ENCODE data around the gene RALGAPA2.

DNA sequence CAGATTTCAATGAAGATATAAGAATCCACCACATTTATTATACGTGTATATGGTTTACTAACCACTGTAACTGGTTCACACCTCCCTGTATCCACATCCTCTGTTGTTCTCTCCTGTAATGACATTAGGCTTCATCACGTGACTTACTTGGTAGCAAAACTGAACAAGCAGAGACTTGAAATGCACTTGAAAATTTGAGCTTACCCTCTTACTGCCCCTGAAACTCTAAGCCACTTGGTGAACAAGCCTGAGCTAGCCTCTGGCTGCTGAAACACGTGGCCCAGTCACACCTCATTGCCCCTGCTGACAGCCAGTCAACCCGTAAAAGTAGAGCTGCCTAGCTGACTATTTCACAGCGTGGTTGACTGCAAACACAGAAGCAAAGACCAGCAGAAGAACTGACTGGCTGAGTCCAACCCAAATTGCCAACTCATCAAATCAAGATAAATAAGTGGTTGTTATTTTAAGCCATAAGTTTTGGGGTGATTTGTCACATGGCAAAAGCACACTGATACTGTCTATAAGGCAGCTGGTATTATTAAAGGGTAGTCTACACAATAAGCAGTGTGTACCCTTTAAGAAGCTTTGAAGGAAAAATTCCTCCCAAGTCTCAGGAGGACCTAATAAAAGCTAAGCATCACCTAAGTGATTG, 109.0 kb downstream of the RALGAPA2 start:
- TF ChIP-seq, protein P1, sequence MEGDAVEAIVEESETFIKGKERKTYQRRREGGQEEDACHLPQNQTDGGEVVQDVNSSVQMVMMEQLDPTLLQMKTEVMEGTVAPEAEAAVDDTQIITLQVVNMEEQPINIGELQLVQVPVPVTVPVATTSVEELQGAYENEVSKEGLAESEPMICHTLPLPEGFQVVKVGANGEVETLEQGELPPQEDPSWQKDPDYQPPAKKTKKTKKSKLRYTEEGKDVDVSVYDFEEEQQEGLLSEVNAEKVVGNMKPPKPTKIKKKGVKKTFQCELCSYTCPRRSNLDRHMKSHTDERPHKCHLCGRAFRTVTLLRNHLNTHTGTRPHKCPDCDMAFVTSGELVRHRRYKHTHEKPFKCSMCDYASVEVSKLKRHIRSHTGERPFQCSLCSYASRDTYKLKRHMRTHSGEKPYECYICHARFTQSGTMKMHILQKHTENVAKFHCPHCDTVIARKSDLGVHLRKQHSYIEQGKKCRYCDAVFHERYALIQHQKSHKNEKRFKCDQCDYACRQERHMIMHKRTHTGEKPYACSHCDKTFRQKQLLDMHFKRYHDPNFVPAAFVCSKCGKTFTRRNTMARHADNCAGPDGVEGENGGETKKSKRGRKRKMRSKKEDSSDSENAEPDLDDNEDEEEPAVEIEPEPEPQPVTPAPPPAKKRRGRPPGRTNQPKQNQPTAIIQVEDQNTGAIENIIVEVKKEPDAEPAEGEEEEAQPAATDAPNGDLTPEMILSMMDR (IDR thresholded peaks at IDR 0.05) = no peak
- no peak for TF ChIP-seq POLR2A (IDR thresholded peaks at IDR 0.05)

Data from Peyer's patch (tissue), 4 donors.